Glomerular endothelial cell (primary cell): ENCODE data around the gene SCFD2. TPM values are rescaled to one million over a fixed set of nuclear protein-coding genes. Genes with fewer than 3 reads are reported as not detected.

ENCODE experiments used
- DNase-seq: peaks from one replicate; pipeline ENCODE4 v3.0.0-alpha.2; 2011; ENCODE audit warnings: low read depth, low spot score; ENCODE audit errors: extremely low read depth
- total RNA-seq: library from RNA; depleted of rRNA; stranded (reverse); fragments of >200 nt; gene quantifications from 2 replicates; pipeline ENCODE4 v1.2.3, GENCODE V29; 2015

Gene SCFD2
- total RNA-seq, 1 donor from 2014 or later, result 14.4 TPM

- DNase-seq, result no peak
Measured at GRCh38 chr4:53022513-53023100, 343.3 kb downstream of the SCFD2 start.

DNA sequence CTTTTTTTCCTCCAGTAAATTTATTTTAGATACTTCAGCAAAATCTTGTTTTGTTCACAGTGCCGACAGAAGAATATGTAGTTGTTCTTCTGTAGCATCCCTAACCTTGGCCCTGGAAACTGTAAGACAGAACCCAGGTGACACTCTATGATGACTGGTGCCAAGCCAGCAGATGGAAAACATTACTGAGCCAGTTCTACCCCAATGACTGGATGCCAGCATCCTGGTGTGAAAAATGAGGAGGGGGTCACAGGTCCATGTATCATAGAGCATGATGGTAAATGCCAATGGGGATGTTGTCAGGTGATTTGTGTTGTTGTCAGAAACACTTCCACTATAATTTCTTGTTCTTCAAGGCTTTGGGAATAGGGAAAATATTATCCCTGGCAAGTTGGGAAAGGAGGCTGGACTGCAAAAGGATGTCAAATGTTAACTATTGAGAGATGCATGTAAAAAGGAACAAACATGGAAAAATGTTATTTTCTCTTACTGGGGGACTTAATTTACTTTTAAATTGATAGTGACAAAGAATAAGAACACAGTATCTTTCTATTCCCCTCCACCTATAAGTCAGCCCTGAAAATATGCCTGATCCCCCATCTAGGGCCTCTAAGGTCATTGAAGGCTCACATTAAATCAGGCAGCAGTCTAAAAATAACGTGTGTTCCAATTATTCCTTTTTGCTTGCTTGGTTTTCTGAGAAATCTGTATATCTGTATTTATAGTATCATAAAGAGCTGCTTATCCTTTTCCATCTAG, 343.9 kb downstream of the SCFD2 start:
- DNase-seq, result no peak

- no peak for DNase-seq
Measured at GRCh38 chr4:53019485-53020382, 346.1 kb downstream of the SCFD2 start.

DNA sequence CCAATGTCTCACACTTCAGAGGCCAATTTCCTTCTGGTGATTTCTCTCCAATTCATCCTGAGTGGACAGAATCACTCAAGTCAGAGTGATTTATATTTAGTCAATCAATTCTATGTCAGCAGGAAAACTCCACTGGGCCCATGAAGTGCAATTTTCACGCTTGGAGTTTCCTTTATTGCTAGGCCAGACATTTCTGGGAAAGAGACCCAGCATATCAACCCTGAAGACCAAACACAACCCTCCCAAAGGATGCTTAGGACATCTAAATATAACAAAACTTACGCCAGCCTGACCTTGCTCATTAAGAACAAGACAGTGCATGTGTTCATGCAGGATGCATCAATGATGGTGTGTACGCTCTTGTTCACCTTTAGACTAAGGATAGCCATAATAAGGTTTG, 347.4 kb downstream of the SCFD2 start:
- DNase-seq, result no peak

DNA sequence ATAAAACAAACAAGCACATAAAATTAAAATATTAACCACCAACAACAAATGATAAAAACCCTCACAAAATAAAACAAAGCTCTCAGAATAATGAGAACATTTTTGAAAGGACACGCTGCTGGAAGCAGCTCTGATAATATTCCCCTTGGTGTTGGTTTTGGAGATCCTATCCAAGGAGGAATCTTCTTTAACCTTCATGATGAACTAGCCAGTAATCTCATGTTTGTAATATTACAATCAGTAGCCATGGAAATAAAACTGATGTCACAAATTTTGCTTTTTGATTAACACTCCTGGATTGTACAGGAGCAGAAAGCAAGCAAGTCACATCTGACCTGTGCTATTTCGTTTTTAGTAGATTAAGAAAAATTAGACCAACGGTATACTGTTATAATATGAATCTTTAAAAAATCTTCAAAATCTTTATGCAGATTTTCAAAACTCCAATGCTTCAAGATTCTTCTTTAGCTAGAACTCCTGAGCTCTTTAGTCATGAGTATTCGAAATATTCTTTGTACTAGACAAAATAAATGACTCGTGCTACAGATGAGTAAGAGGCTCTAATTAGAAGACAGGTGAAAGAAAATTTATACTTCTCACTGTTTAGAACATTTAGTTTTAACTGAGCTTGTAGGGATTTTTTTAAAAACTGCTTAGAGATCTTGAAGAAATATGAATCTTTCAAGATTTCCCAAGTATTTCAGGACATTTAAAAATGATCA, 349.6 kb downstream of the SCFD2 start:
- no peak for DNase-seq

- peak; percentile 52 for DNase-seq
Measured at GRCh38 chr4:53015681-53016080, 350.2 kb downstream of the SCFD2 start.

DNA sequence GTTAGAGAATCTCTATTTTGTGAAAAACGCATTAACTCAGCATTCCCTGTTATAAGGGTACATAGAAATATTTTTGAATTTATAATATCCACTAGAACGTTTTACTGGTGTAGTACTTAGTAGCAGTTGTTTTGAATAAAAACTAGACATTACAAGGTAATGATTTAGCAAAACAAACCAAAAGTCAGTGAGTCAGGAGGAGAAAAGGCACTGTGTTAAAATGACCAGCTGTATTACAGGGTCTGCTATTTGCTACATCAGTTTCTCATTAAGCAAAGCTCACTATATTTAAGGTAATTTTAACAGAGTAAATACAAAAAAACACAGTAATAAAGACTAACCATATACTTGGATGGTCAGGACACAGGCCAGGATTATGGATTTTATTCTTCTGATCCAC, 351.0 kb downstream of the SCFD2 start:
- DNase-seq, result no peak

- no peak for DNase-seq
Measured at GRCh38 chr4:53013873-53014775, 351.7 kb downstream of the SCFD2 start.

DNA sequence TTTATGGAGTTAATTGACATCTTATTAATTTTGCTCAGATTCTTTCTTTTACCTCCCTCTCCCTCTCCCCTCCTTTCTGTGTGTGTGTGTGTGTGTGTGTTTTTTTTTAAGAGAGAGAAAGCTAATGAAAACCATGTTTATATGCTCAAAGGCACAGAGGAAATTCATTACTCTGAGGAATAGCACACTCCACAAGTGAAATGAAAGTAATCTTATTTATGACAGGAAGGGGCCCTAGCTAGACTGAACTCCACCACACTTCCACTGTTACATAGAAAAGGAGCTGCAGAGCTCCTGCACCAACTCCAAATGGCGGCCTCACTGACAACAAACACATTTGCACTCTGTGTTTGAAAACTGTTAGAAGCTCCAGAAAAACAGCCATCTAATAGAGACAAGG, 353.1 kb downstream of the SCFD2 start:
- DNase-seq, result no peak

- no peak for DNase-seq
Measured at GRCh38 chr4:53011259-53011905, 354.5 kb downstream of the SCFD2 start.

GRCh38 chr4:53010318-53010717, 355.5 kb downstream of the SCFD2 start:
- no peak for DNase-seq

GRCh38 chr4:53009824-53010223, 356.0 kb downstream of the SCFD2 start:
- no peak for DNase-seq

GRCh38 chr4:53007024-53007423, 358.8 kb downstream of the SCFD2 start:
- DNase-seq, result no peak

GRCh38 chr4:53005808-53006207, 360.1 kb downstream of the SCFD2 start:
- no peak for DNase-seq

GRCh38 chr4:53005149-53005546, 360.7 kb downstream of the SCFD2 start:
- DNase-seq, result no peak

GRCh38 chr4:53004497-53005148, 361.2 kb downstream of the SCFD2 start:
- DNase-seq, result no peak

DNA sequence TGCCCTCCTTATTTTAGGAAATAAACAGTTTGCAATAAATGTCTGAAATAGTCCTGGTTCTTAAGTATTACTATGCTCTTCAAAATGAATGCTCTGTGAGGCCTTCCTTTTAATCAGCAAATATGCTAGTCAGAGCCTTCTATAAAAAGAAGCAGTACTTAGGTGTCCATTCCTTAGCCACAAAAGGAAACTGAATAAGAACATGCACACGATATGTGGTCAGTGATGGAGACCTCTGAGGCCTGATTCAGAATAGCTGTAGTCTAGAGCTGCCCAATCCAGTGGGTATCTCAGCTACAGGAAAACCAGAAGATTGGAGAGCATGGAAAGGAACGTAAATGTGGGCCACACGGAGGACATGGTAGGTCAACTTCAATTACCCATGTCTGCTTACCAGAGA, 361.9 kb downstream of the SCFD2 start:
- no peak for DNase-seq

GRCh38 chr4:53000560-53000959, 365.3 kb downstream of the SCFD2 start:
- DNase-seq, result no peak

- DNase-seq, result no peak
Measured at GRCh38 chr4:52999626-53000025, 366.2 kb downstream of the SCFD2 start.
